GM12878 (cell line): ENCODE results near the gene ZNF814. TPM values are rescaled to one million over a fixed set of nuclear protein-coding genes. Genes with fewer than 3 reads are reported as not detected.

ENCODE experiments used
- BMI1 ChIP-seq: fragments of 450-650 bp; IDR thresholded peaks from 2 replicates; pipeline ENCODE4 v1.6.1; 2016; ENCODE audit warnings: mild to moderate bottlenecking, moderate library complexity, borderline replicate concordance
- CHD2 ChIP-seq: IDR thresholded peaks from 2 replicates; pipeline ENCODE4 v1.6.1; 2011; ENCODE audit warnings: low read depth, low read length, improper control_type of control experiment, borderline replicate concordance
- GATAD2B ChIP-seq: fragments of 450-650 bp; conservative IDR thresholded peaks from 2 replicates; pipeline ENCODE4 v1.6.1; 2017; ENCODE audit warnings: low read depth, mild to moderate bottlenecking, moderate library complexity
- MYB ChIP-seq: fragments of 150-350 bp; IDR thresholded peaks from 2 replicates; pipeline ENCODE4 v1.6.1; 2014; ENCODE audit warnings: mild to moderate bottlenecking, low read depth, low read length, borderline replicate concordance
- NFYB ChIP-seq: IDR thresholded peaks from 2 replicates; pipeline ENCODE4 v1.6.1; 2011; ENCODE audit warnings: low read depth, mild to moderate bottlenecking, low read length, improper control_type of control experiment, moderate library complexity; ENCODE audit not compliant: insufficient read depth
- RBBP5 ChIP-seq: fragments of 200-600 bp; sonication (generic); conservative IDR thresholded peaks from 2 replicates; pipeline ENCODE4 v1.6.1; 2016
- RFX5 ChIP-seq: IDR thresholded peaks from 2 replicates; pipeline ENCODE4 v1.6.1; 2011; ENCODE audit warnings: low read depth, low read length, improper control_type of control experiment
- polyA plus RNA-seq, 11 experiments: library from polyadenylated mRNA; depleted of rRNA in 4 of 11; unstranded in 6 of 11; stranded (reverse) in 5 of 11; fragments of >200 nt; fragmentation: Nextera tagmentation in 4 of 11; fragmentation: Illumina TruSeq in 1 of 11; extraction: Ambion mirVana in 4 of 11; extraction: Trizol in 1 of 11; gene quantifications; 1 replicate in 1 of 11; 2 replicates in 10 of 11; pipeline versions ENCODE4 v1.2.1 to v1.2.3, GENCODE V29; 2011 to 2016; ENCODE audit warnings: inconsistent platforms in 2 of 11, missing spikeins in 2 of 11, low read depth in 1 of 11
- total RNA-seq, 4 experiments: library from RNA; depleted of rRNA in 3 of 4; stranded (reverse); fragments of >200 nt in 3 of 4; fragmentation: Illumina TruSeq in 1 of 4; extraction: Trizol in 1 of 4; gene quantifications; 2 replicates each; pipeline versions ENCODE4 v1.2.1 to v1.2.3, GENCODE V29; 2013 to 2021
- TF ChIP-seq, protein P1 (sequence below): fragments of 450-650 bp; IDR thresholded peaks from 2 replicates; pipeline ENCODE4 v1.6.1; 2016; ENCODE audit warnings: mild to moderate bottlenecking
- TF ChIP-seq, protein P2 (sequence below): fragments of 450-650 bp; formaldehyde crosslinking; IDR thresholded peaks from 2 replicates; pipeline ENCODE4 v1.4.0; 2022; ENCODE audit warnings: mild to moderate bottlenecking, moderate library complexity
- TF ChIP-seq, protein P3 (sequence below): fragments of 150-350 bp; IDR thresholded peaks from 2 replicates; pipeline ENCODE4 v1.6.1; 2016; ENCODE audit warnings: low read depth, low read length
- TF ChIP-seq, protein P4 (sequence below): IDR thresholded peaks from 2 replicates; pipeline ENCODE4 v1.6.1; 2012; ENCODE audit warnings: improper control_type of control experiment, low read depth, low read length; ENCODE audit not compliant: insufficient replicate concordance
- TF ChIP-seq, protein P5 (sequence below): fragments of 450-650 bp; IDR thresholded peaks from 2 replicates; pipeline ENCODE4 v1.6.1; 2018; ENCODE audit warnings: mild to moderate bottlenecking, low read depth, moderate library complexity; ENCODE audit not compliant: partially characterized antibody

Gene ZNF814
- total and polyA plus RNA-seq, 10 of the 15 experiments (the other 5 are each of a cell fraction or from before 2014, with no cell fraction given) = 10.9 to 31.0 (median 21.6) TPM

DNA sequence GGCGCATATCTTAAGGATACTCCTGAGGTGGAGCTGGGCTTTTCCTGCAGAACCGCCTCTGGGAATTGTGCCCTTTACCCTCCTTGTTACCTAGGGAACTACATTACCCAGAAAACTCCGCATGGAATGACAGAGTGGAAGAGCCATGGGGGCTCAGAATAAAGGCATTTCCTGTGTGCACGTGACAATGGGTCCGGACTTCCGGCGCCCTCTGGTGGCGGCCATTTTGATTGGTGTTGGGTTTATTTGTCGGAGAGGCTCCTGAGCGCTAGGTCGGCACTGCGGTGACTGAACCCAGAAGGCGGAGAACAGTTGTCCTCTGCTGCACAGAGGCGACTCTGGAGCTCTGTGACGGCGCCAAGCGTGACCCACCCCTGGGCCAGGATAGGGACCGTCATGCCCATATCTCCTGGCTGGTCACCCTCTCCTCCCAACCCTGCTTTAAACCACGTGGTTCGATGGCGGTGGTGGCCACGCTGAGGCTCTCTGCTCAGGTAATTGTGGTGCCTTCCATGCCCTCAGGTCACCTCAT is 58.7 kb downstream of the ZNF814 start, which contains the start of gene ZNF587B (continued):
- TF ChIP-seq, protein P1, sequence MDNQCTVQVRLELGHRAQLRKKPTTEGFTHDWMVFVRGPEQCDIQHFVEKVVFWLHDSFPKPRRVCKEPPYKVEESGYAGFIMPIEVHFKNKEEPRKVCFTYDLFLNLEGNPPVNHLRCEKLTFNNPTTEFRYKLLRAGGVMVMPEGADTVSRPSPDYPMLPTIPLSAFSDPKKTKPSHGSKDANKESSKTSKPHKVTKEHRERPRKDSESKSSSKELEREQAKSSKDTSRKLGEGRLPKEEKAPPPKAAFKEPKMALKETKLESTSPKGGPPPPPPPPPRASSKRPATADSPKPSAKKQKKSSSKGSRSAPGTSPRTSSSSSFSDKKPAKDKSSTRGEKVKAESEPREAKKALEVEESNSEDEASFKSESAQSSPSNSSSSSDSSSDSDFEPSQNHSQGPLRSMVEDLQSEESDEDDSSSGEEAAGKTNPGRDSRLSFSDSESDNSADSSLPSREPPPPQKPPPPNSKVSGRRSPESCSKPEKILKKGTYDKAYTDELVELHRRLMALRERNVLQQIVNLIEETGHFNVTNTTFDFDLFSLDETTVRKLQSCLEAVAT = no peak
- TF ChIP-seq MYB (no peak), CHD2 (no peak), BMI1 (no peak), RFX5 (no peak), RBBP5 (no peak), GATAD2B (no peak), NFYB (no peak)
- TF ChIP-seq, protein P2, sequence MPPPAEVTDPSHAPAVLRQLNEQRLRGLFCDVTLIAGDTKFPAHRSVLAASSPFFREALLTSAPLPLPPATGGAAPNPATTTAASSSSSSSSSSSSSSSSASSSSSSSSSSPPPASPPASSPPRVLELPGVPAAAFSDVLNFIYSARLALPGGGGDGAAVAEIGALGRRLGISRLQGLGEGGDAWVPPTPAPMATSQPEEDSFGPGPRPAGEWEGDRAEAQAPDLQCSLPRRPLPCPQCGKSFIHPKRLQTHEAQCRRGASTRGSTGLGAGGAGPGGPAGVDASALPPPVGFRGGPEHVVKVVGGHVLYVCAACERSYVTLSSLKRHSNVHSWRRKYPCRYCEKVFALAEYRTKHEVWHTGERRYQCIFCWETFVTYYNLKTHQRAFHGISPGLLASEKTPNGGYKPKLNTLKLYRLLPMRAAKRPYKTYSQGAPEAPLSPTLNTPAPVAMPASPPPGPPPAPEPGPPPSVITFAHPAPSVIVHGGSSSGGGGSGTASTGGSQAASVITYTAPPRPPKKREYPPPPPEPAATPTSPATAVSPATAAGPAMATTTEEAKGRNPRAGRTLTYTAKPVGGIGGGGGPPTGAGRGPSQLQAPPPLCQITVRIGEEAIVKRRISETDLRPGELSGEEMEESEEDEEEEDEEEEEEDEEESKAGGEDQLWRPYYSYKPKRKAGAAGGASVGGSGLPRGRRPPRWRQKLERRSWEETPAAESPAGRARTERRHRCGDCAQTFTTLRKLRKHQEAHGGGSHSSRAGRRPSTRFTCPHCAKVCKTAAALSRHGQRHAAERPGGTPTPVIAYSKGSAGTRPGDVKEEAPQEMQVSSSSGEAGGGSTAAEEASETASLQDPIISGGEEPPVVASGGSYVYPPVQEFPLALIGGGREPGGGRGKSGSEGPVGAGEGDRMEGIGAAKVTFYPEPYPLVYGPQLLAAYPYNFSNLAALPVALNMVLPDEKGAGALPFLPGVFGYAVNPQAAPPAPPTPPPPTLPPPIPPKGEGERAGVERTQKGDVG (CRISPR knock-in tag) = no peak
- TF ChIP-seq, protein P3, sequence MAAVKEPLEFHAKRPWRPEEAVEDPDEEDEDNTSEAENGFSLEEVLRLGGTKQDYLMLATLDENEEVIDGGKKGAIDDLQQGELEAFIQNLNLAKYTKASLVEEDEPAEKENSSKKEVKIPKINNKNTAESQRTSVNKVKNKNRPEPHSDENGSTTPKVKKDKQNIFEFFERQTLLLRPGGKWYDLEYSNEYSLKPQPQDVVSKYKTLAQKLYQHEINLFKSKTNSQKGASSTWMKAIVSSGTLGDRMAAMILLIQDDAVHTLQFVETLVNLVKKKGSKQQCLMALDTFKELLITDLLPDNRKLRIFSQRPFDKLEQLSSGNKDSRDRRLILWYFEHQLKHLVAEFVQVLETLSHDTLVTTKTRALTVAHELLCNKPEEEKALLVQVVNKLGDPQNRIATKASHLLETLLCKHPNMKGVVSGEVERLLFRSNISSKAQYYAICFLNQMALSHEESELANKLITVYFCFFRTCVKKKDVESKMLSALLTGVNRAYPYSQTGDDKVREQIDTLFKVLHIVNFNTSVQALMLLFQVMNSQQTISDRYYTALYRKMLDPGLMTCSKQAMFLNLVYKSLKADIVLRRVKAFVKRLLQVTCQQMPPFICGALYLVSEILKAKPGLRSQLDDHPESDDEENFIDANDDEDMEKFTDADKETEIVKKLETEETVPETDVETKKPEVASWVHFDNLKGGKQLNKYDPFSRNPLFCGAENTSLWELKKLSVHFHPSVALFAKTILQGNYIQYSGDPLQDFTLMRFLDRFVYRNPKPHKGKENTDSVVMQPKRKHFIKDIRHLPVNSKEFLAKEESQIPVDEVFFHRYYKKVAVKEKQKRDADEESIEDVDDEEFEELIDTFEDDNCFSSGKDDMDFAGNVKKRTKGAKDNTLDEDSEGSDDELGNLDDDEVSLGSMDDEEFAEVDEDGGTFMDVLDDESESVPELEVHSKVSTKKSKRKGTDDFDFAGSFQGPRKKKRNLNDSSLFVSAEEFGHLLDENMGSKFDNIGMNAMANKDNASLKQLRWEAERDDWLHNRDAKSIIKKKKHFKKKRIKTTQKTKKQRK = no peak
- TF ChIP-seq, protein P4, sequence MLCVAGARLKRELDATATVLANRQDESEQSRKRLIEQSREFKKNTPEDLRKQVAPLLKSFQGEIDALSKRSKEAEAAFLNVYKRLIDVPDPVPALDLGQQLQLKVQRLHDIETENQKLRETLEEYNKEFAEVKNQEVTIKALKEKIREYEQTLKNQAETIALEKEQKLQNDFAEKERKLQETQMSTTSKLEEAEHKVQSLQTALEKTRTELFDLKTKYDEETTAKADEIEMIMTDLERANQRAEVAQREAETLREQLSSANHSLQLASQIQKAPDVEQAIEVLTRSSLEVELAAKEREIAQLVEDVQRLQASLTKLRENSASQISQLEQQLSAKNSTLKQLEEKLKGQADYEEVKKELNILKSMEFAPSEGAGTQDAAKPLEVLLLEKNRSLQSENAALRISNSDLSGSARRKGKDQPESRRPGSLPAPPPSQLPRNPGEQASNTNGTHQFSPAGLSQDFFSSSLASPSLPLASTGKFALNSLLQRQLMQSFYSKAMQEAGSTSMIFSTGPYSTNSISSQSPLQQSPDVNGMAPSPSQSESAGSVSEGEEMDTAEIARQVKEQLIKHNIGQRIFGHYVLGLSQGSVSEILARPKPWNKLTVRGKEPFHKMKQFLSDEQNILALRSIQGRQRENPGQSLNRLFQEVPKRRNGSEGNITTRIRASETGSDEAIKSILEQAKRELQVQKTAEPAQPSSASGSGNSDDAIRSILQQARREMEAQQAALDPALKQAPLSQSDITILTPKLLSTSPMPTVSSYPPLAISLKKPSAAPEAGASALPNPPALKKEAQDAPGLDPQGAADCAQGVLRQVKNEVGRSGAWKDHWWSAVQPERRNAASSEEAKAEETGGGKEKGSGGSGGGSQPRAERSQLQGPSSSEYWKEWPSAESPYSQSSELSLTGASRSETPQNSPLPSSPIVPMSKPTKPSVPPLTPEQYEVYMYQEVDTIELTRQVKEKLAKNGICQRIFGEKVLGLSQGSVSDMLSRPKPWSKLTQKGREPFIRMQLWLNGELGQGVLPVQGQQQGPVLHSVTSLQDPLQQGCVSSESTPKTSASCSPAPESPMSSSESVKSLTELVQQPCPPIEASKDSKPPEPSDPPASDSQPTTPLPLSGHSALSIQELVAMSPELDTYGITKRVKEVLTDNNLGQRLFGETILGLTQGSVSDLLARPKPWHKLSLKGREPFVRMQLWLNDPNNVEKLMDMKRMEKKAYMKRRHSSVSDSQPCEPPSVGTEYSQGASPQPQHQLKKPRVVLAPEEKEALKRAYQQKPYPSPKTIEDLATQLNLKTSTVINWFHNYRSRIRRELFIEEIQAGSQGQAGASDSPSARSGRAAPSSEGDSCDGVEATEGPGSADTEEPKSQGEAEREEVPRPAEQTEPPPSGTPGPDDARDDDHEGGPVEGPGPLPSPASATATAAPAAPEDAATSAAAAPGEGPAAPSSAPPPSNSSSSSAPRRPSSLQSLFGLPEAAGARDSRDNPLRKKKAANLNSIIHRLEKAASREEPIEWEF = no peak
- TF ChIP-seq, protein P5, sequence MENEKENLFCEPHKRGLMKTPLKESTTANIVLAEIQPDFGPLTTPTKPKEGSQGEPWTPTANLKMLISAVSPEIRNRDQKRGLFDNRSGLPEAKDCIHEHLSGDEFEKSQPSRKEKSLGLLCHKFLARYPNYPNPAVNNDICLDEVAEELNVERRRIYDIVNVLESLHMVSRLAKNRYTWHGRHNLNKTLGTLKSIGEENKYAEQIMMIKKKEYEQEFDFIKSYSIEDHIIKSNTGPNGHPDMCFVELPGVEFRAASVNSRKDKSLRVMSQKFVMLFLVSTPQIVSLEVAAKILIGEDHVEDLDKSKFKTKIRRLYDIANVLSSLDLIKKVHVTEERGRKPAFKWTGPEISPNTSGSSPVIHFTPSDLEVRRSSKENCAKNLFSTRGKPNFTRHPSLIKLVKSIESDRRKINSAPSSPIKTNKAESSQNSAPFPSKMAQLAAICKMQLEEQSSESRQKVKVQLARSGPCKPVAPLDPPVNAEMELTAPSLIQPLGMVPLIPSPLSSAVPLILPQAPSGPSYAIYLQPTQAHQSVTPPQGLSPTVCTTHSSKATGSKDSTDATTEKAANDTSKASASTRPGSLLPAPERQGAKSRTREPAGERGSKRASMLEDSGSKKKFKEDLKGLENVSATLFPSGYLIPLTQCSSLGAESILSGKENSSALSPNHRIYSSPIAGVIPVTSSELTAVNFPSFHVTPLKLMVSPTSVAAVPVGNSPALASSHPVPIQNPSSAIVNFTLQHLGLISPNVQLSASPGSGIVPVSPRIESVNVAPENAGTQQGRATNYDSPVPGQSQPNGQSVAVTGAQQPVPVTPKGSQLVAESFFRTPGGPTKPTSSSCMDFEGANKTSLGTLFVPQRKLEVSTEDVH = no peak
